RWPE2 (cell line): ENCODE data around the gene EHMT2.
A peak's percentile ranks its signal among the peaks of the same experiment; 100 is the strongest.
"Not testable (repeated sequence)": the region's sequence is repeated elsewhere in the genome, so short reads cannot be mapped to it uniquely, and the experiment has no call there.

Experiments used
- ATAC-seq: fragments of 200-7000 bp; cut with Tn5 transposase; 3 replicates; pipeline ENCODE4 v1.9.1; 2021; ENCODE audit warnings: low read depth
- DNase-seq: peaks from one replicate; pipeline ENCODE4 v3.0.0-alpha.2; 2020; ENCODE audit warnings: low spot score
- H3K27ac ChIP-seq: fragments of 450-650 bp; 2 replicates; pipeline ENCODE4 v1.5.1; 2017; ENCODE audit warnings: mild to moderate bottlenecking; ENCODE audit not compliant: poor library complexity, severe bottlenecking
- H3K27me3 ChIP-seq: fragments of 250-450 bp; sonication (Bioruptor Pico); 2 replicates; pipeline ENCODE4 v1.5.1; 2021; ENCODE audit warnings: mild to moderate bottlenecking, moderate library complexity; ENCODE audit not compliant: insufficient read depth, poor library complexity, severe bottlenecking
- H3K36me3 ChIP-seq: fragments of 250-450 bp; sonication (Bioruptor Pico); 2 replicates; pipeline ENCODE4 v1.5.1; 2020; ENCODE audit warnings: low read depth, mild to moderate bottlenecking, moderate library complexity
- H3K4me1 ChIP-seq: fragments of 250-450 bp; sonication (Bioruptor Pico); 2 replicates; pipeline ENCODE4 v1.5.1; 2021; ENCODE audit warnings: mild to moderate bottlenecking, moderate library complexity; ENCODE audit not compliant: insufficient read depth, poor library complexity, severe bottlenecking
- H3K4me3 ChIP-seq: fragments of 250-450 bp; sonication (Bioruptor Pico); 2 replicates; pipeline ENCODE4 v1.5.1; 2021; ENCODE audit warnings: mild to moderate bottlenecking, moderate library complexity; ENCODE audit not compliant: severe bottlenecking
- H3K9me3 ChIP-seq: fragments of 250-450 bp; sonication (Bioruptor Pico); 2 replicates; pipeline ENCODE4 v1.5.1; 2021; ENCODE audit warnings: mild to moderate bottlenecking, moderate library complexity; ENCODE audit not compliant: severe bottlenecking
- TF ChIP-seq, protein P1 (sequence below): fragments of 450-650 bp; IDR thresholded peaks from one replicate; pipeline ENCODE4 v1.5.1; 2017; ENCODE audit warnings: mild to moderate bottlenecking, moderate library complexity; ENCODE audit not compliant: poor library complexity, severe bottlenecking

EHMT2 gene

DNA sequence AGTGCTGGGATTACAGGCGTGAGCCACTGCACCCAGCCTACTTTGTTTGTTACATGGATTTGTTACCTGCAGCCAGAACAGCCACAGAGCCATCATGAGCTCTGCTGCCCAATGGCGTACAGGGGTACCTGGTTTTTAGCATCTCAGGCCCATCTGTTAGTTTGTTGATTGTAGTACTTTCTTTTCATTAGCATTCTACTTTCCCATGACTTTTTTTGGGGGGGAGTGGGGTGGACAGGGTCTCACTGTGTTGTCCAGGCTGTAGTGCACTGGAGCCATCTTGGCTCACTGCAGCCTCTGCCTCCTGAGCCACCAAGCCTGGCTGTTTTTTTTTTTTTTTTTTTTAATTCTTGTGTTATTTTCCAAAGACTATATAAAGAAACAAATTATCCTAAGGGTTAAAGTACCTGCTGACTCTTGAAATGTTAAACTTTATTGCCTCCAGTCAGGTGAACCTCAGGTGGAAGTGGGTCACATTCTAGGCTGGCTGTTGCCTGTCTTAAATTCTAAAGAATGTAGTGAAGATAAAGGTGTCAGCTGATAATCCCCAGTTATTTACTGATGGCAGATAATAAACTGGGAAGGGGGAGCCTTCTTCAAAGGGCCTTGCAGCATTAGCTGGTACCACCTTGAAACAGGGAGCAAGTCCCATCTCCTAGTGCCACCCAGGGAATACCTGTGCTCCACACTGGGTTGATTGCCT is 50.1 kb downstream of the EHMT2 start:
- H3K27me3 ChIP-seq, result no peaks in the 10 kb centered on the region
- H3K4me3 ChIP-seq, result no peak overlapping the region
- DNase-seq, result no peak
- no peak for ATAC-seq
- H3K36me3 ChIP-seq, result no peaks in the 10 kb centered on the region
- H3K9me3 ChIP-seq, result no peaks in the 10 kb centered on the region
- no peaks in the 10 kb centered on the region for H3K4me1 ChIP-seq
- TF ChIP-seq, protein P1, sequence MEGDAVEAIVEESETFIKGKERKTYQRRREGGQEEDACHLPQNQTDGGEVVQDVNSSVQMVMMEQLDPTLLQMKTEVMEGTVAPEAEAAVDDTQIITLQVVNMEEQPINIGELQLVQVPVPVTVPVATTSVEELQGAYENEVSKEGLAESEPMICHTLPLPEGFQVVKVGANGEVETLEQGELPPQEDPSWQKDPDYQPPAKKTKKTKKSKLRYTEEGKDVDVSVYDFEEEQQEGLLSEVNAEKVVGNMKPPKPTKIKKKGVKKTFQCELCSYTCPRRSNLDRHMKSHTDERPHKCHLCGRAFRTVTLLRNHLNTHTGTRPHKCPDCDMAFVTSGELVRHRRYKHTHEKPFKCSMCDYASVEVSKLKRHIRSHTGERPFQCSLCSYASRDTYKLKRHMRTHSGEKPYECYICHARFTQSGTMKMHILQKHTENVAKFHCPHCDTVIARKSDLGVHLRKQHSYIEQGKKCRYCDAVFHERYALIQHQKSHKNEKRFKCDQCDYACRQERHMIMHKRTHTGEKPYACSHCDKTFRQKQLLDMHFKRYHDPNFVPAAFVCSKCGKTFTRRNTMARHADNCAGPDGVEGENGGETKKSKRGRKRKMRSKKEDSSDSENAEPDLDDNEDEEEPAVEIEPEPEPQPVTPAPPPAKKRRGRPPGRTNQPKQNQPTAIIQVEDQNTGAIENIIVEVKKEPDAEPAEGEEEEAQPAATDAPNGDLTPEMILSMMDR, result no peak
- H3K27ac ChIP-seq, result no peak overlapping the region

DNA sequence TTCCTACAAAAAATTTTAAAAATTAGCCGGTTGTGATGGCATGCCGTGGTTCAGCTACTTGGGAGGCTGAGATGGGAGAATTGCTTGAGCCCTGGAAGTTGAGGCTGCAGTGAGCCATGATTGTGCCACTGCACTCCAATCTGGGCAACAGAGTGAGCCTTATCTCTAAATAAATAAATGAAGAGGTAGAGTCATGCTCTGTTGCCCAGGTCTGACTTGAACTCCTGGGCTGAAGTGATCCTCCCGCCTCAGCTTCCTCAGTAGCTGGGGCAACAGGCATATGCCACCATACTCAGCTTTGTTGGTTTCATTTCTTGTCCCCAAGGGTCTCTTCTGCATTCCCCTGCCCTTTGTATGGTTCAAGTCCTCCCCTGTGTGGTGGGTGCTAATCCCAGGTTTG is 53.0 kb downstream of the EHMT2 start:
- no peak overlapping the region for H3K27ac ChIP-seq
- no peaks in the 10 kb centered on the region for H3K9me3 ChIP-seq
- no peaks in the 10 kb centered on the region for H3K27me3 ChIP-seq
- ATAC-seq, result no peak
- peaks cover 20% of the 10 kb centered on the region for H3K36me3 ChIP-seq
- TF ChIP-seq, protein P1, result no peak
- DNase-seq, result no peak
- no peaks in the 10 kb centered on the region for H3K4me1 ChIP-seq
- no peak overlapping the region for H3K4me3 ChIP-seq

DNA sequence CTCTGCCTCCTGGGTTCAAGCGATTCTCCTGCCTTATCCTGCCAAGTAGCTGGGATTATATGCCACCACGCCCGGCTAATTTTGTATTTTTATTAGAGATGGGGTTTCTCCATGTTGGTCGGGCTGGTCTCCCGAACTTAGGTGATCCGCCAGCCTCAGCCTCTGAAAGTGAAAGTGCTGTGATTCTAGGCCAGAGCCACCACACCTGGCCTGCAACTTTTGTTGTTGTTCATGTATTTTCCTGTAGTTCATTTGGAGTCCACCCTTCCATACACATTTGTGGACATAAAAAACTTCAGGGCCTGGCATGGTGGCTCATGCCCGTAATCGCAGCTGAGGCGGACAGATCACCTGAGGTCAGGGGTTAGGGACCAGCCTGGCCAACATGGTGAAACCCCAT is 55.4 kb downstream of the EHMT2 start:
- Histone ChIP-seq H3K4me3 (no peak overlapping the region), H3K36me3 (peaks cover 44% of the 10 kb centered on the region), H3K27ac (no peak overlapping the region), H3K27me3 (no peaks in the 10 kb centered on the region), H3K9me3 (no peaks in the 10 kb centered on the region), H3K4me1 (peaks cover 11% of the 10 kb centered on the region)
- no peak for DNase-seq
- TF ChIP-seq, protein P1, result no peak
- ATAC-seq, result 0 out of 3 replicates have a peak, but pooled peaks have one; percentile 1

DNA sequence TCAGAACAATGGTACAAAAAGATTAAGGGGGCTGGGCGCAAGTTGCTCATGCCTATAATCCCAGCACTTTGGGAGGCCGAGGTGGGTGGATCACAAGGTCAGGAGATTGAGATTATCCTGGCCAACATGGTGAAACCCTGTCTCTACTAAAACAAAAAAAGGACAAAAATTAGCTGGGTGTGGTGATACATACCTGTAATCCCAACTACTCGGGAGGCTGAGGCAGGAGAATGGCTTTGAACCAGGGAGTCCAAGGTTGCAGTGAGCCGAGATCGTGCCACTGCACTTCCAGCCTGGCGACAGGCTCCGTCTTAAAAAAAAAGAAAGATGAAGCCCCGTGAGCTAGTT is 57.7 kb downstream of the EHMT2 start:
- not testable (repeated sequence) for ATAC-seq

DNA sequence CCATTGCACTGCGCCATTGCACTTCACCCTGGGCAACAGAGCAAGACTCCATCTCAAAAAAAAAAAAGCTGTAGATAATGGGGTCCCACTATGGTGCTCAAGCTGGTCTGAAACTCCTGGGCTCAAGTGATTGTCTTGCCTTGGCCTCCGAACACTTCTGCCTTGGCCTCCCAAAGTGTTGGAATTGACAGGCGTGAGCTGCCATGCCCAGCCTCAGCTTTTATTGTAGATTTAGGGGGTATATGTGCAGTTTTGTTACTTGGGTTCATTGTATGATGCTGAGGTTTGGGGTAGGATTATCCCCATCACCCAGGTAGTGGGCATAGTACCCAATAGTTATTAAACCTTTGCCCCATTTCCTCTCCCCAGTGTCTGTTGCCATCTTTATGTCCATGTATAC is 58.5 kb downstream of the EHMT2 start:
- Histone ChIP-seq H3K9me3 (no peaks in the 10 kb centered on the region), H3K27ac (peak overlapping the region; percentile 77), H3K4me3 (no peak overlapping the region), H3K36me3 (peaks cover 66% of the 10 kb centered on the region), H3K27me3 (no peaks in the 10 kb centered on the region), H3K4me1 (peaks cover 18% of the 10 kb centered on the region)
- no peak for ATAC-seq
- no peak for DNase-seq
- TF ChIP-seq, protein P1, result no peak

More for the DNA sequence above, 57.7 kb downstream of the EHMT2 start:
- DNase-seq, H3K9me3 ChIP-seq, H3K4me3 ChIP-seq, H3K27me3 ChIP-seq, H3K27ac ChIP-seq: not testable (repeated sequence)
- Histone ChIP-seq H3K4me1 (peaks cover 15% of the 10 kb centered on the region), H3K36me3 (peaks cover 66% of the 10 kb centered on the region)

DNA sequence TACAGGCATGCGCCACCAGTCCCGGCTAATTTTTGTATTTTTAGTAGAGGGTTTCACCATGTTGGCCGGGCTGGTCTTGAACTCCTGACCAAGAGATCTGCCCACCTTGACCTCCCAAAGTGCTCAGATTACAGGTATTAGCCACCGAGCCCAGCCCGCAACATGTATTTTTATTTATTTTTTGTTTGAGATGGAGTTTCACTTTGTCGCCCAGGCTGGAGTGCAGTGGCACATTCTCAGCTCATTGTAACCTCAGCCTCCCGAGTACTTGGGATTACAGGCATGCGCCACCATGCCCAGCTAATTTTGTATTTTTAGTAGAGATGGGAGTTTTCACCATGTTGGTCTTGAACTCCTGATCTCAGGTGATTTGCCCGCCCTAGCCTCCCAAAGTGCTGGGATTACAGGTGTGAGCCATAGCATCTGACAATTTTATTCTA is 59.4 kb downstream of the EHMT2 start:
- H3K27me3 ChIP-seq, result not testable (repeated sequence)

More for the DNA sequence above, 59.4 kb downstream of the EHMT2 start:
- H3K9me3 ChIP-seq, DNase-seq, ATAC-seq: not testable (repeated sequence)
- H3K27ac ChIP-seq, result peak overlapping the region; percentile 77
- peak overlapping the region; percentile 97 for H3K4me3 ChIP-seq
- H3K36me3 ChIP-seq, result peaks cover 66% of the 10 kb centered on the region
- peaks cover 21% of the 10 kb centered on the region for H3K4me1 ChIP-seq
